HepG2 (cell line): ENCODE results near the gene SERTAD4. TPM values are rescaled to one million over a fixed set of nuclear protein-coding genes. Genes with fewer than 3 reads are reported as not detected.

Experiments used
- ATAC-seq: fragments of 200-7000 bp; cut with Tn5 transposase; 3 replicates; pipeline ENCODE4 v1.9.1; 2020; ENCODE audit warnings: mild to moderate bottlenecking, moderate library complexity
- BruUV-seq: library from RNA; stranded (reverse); fragments of 400-500 nt; replicated peaks from 2 replicates; lab custom pipeline; 2021; lab: Mats Ljungman, UMichigan
- CTCF ChIA-PET: fragments of 300-600 bp; formaldehyde crosslinking; extraction: SDS; loops from one replicate; lab custom pipeline; 2021; ENCODE audit warnings: low total read pairs, inconsistent platforms, low intra/inter-chr PET ratio; lab: Yijun Ruan, JAX
- POLR2A ChIA-PET: fragments of 350-600 bp; sonication (Branson Sonifier 250); formaldehyde crosslinking; loops from one replicate; lab custom pipeline; 2020; ENCODE audit warnings: antibody characterized with exemption, inconsistent platforms; lab: Yijun Ruan, JAX
- DNase-seq: peaks from one replicate; pipeline ENCODE4 v3.0.0-alpha.2; 2015; ENCODE audit warnings: low spot score
- FAIRE-seq: peaks from 3 replicates; lab custom pipeline; 2011; peaks lifted over from hg19 to GRCh38; lab: Jason Lieb, UNC
- H2AFZ ChIP-seq: one replicate; pipeline ENCODE4 v1.6.1; 2011; ENCODE audit warnings: low read length, inconsistent platforms
- H3K27ac ChIP-seq: fragments of 300-600 bp; 3 replicates; pipeline ENCODE4 v1.8.0; 2011; ENCODE audit warnings: mixed run types, mild to moderate bottlenecking, mixed read lengths, low read length, inconsistent platforms; ENCODE audit not compliant: insufficient read depth; ENCODE audit errors: extremely low read length
- H3K27me3 ChIP-seq, 2 experiments: fragments of 200-600 bp in 1 of 2; 2 replicates in 1 of 2; 3 replicates in 1 of 2; pipeline versions ENCODE4 v1.6.0 to v1.8.0; 2011; ENCODE audit warnings: low read length in 2 of 2, mild to moderate bottlenecking in 2 of 2, moderate library complexity in 2 of 2, inconsistent platforms in 1 of 2; ENCODE audit not compliant: insufficient read depth in 2 of 2, control insufficient read depth in 1 of 2
- H3K36me3 ChIP-seq, 2 experiments: fragments of 200-600 bp in 1 of 2; replicated peaks in 1 of 2; 2 replicates in 1 of 2; 3 replicates in 1 of 2; pipeline versions ENCODE4 v1.5.1 to v1.8.0; 2011; ENCODE audit warnings: low read length in 2 of 2, inconsistent platforms in 1 of 2; ENCODE audit not compliant: insufficient read depth in 2 of 2, control insufficient read depth in 1 of 2
- H3K4me1 ChIP-seq: 2 replicates; pipeline ENCODE4 v1.5.1; 2012; ENCODE audit warnings: low read length, inconsistent platforms; ENCODE audit not compliant: insufficient read depth
- H3K4me2 ChIP-seq: 2 replicates; pipeline ENCODE4 v1.6.0; 2011; ENCODE audit warnings: low read depth, low read length, inconsistent platforms
- H3K4me3 ChIP-seq, 3 experiments: fragments of 200-600 bp in 1 of 3; sonication (generic), shearing (Covaris generic) in 1 of 3; replicated peaks in 1 of 3; 2 replicates each; pipeline ENCODE4 v1.5.1; 2011 to 2016; ENCODE audit warnings: low read length in 3 of 3, inconsistent platforms in 2 of 3, low read depth in 2 of 3, mild to moderate bottlenecking in 2 of 3, control low read depth in 1 of 3, mixed read lengths in 1 of 3; ENCODE audit not compliant: insufficient read depth in 1 of 3
- H3K79me2 ChIP-seq: one replicate; pipeline ENCODE4 v1.6.1; 2011; ENCODE audit warnings: low read length, inconsistent platforms; ENCODE audit not compliant: insufficient read depth
- H3K9ac ChIP-seq: 2 replicates; pipeline ENCODE4 v1.6.0; 2011; ENCODE audit warnings: mild to moderate bottlenecking, low read depth, low read length, inconsistent platforms; ENCODE audit not compliant: insufficient read depth
- H3K9me3 ChIP-seq: 2 replicates; pipeline ENCODE4 v1.5.1; 2012; ENCODE audit warnings: mild to moderate bottlenecking, low read length
- H4K20me1 ChIP-seq: 2 replicates; pipeline ENCODE4 v1.6.0; 2011; ENCODE audit warnings: inconsistent platforms, mild to moderate bottlenecking, low read length, moderate library complexity; ENCODE audit not compliant: insufficient read depth
- ATF7 ChIP-seq, 2 experiments: fragments of 450-650 bp in 1 of 2; sonication (generic) in 1 of 2; formaldehyde crosslinking in 1 of 2; IDR thresholded peaks; 2 replicates each; pipeline versions ENCODE4 v1.4.0 to v1.6.1; 2016 to 2020; ENCODE audit warnings: antibody characterized with exemption in 1 of 2, mild to moderate bottlenecking in 1 of 2, missing genetic modification reagents in 1 of 2
- CCAR2 ChIP-seq: fragments of 200-400 bp; formaldehyde crosslinking; optimal IDR thresholded peaks from 2 replicates; pipeline ENCODE3; 2018; ENCODE audit warnings: low read depth, mild to moderate bottlenecking, low read length, moderate library complexity
- KAT8 ChIP-seq: IDR thresholded peaks from 2 replicates; pipeline ENCODE4 v1.6.1; 2016; ENCODE audit warnings: missing genetic modification reagents, missing compliant biosample characterization
- MEIS2 ChIP-seq: sonication (generic); formaldehyde crosslinking; IDR thresholded peaks from 2 replicates; pipeline ENCODE4 v1.9.0; 2021; ENCODE audit warnings: mild to moderate bottlenecking, missing genetic modification reagents
- MXD3 ChIP-seq: IDR thresholded peaks from 2 replicates; pipeline ENCODE4 v1.6.1; 2016; ENCODE audit warnings: mild to moderate bottlenecking, missing biosample characterization, missing genetic modification reagents
- PLSCR1 ChIP-seq: sonication (generic); formaldehyde crosslinking; IDR thresholded peaks from 2 replicates; pipeline ENCODE4 v1.5.0; 2020; ENCODE audit warnings: missing genetic modification reagents, mild to moderate bottlenecking, borderline replicate concordance
- ZBTB21 ChIP-seq: sonication (generic); formaldehyde crosslinking; IDR thresholded peaks from 2 replicates; pipeline ENCODE4 v1.4.0; 2020; ENCODE audit warnings: missing genetic modification reagents
- ZFP36L1 ChIP-seq: sonication (generic); formaldehyde crosslinking; IDR thresholded peaks from 2 replicates; pipeline ENCODE4 v1.8.0; 2022; ENCODE audit warnings: mild to moderate bottlenecking, missing genetic modification reagents, moderate library complexity
- ZFP90 ChIP-seq: sonication (generic); formaldehyde crosslinking; IDR thresholded peaks from 2 replicates; pipeline ENCODE4 v1.8.0; 2022; ENCODE audit warnings: missing genetic modification reagents, mild to moderate bottlenecking, inconsistent platforms, borderline replicate concordance
- ZNF143 ChIP-seq: sonication (generic); formaldehyde crosslinking; IDR thresholded peaks from 2 replicates; pipeline ENCODE4 v1.4.0; 2020; ENCODE audit warnings: missing genetic modification reagents
- ZNF251 ChIP-seq: sonication (generic); formaldehyde crosslinking; IDR thresholded peaks from 2 replicates; pipeline ENCODE4 v1.9.0; 2021; ENCODE audit warnings: mild to moderate bottlenecking, missing genetic modification reagents
- ZNF282 ChIP-seq: fragments of 450-650 bp; IDR thresholded peaks from 2 replicates; pipeline ENCODE4 v1.6.1; 2018; ENCODE audit not compliant: partially characterized antibody
- ZNF30 ChIP-seq: sonication (generic); formaldehyde crosslinking; IDR thresholded peaks from 2 replicates; pipeline ENCODE4 v1.5.0; 2020; ENCODE audit warnings: mild to moderate bottlenecking, missing genetic modification reagents
- ZNF441 ChIP-seq: sonication (generic); formaldehyde crosslinking; IDR thresholded peaks from 2 replicates; pipeline ENCODE4 v1.7.0; 2021; ENCODE audit warnings: missing genetic modification reagents, borderline replicate concordance
- ZNF652 ChIP-seq: IDR thresholded peaks from 2 replicates; pipeline ENCODE4 v1.6.1; 2016; ENCODE audit warnings: low read depth, borderline replicate concordance
- WGBS: methylation state at CpG from one replicate; pipeline ENCODE4 v1.1.6; 2017; ENCODE audit warnings: low lambda C conversion rate; 5-methylcytosine and 5-hydroxymethylcytosine counted together
- in situ Hi-C: cut with HindIII; loops from 2 replicates; pipeline ENCODE4 v1.10.0; 2017; ENCODE audit warnings: low pct_unique_long_range_greater_than_20kb; ENCODE audit not compliant: extremely low pct_ligation_motif_present
- intact Hi-C: fragments of 100-400 bp; cut with micrococcal nuclease; formaldehyde crosslinking; loops from one replicate; pipeline ENCODE4 v1.10.0; 2022; ENCODE audit not compliant: unreplicated experiment
- polyA plus RNA-seq, 8 experiments: library from polyadenylated mRNA; depleted of rRNA in 3 of 8; stranded (reverse) in 7 of 8; unstranded in 1 of 8; fragments of >200 nt; fragmentation: Illumina TruSeq in 4 of 8; extraction: Trizol in 4 of 8; gene quantifications; 2 replicates each; pipeline versions ENCODE4 v1.2.1 to v1.2.3, GENCODE V29; 2011 to 2016; ENCODE audit warnings: low read depth in 4 of 8, missing spikeins in 1 of 8, mixed read lengths in 1 of 8; ENCODE audit not compliant: insufficient read depth in 1 of 8
- total RNA-seq, 5 experiments: library from RNA; depleted of rRNA; stranded (reverse); fragments of >200 nt; fragmentation: Illumina TruSeq; extraction: Trizol; gene quantifications; 2 replicates each; pipeline ENCODE4 v1.2.3, GENCODE V29; 2016; ENCODE audit warnings: low read depth in 1 of 5
- TF ChIP-seq, protein P1 (sequence below): sonication (generic); formaldehyde crosslinking; conservative IDR thresholded peaks from 2 replicates; pipeline ENCODE4 v1.4.0; 2020; ENCODE audit warnings: missing genetic modification reagents
- TF ChIP-seq, protein P2 (sequence below): sonication (generic); formaldehyde crosslinking; IDR thresholded peaks from 2 replicates; pipeline ENCODE4 v1.5.1; 2020; ENCODE audit warnings: missing genetic modification reagents, mild to moderate bottlenecking, borderline replicate concordance

SERTAD4 gene
- total and polyA plus RNA-seq, 2 of the 13 experiments (the other 11 are each of a cell fraction or from before 2014, with no cell fraction given), result not detected

DNA sequence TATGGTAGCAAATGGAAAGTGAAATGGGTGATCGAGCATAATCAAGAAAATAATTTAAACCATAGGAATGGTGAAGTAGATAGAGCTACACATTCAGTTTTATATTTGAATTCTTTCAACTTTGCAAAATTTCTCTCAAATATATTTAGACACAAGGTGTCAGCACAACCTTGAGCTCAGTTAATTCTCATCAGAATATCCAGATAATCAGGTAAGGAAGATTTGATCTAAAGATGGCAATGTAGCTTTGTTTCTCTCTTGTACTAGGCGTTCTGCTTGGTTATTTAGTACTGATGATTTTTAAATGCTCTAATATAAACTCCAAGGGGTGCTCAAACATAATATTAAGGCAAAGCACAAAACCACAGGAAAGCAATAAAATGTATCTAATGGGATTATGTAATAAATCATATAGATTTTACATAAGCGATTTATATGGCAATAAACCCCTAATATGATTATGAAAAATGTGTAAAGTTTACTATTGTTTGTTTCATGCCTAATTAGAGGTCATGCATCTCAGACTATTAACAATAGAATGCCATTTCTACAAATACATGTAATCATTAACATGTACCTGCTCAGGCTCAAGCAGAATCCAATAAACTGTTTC is 32.4 kb upstream of the SERTAD4 start:
- Histone ChIP-seq H3K27ac (no peak overlapping the region), H3K79me2 (no peaks in the 10 kb centered on the region), H3K27me3 (no peaks in the 10 kb centered on the region), H3K4me1 (no peaks in the 10 kb centered on the region), H3K9ac (no peak overlapping the region), H3K4me3 (no peak overlapping the region), H4K20me1 (no peaks in the 10 kb centered on the region), H2AFZ (no peak overlapping the region), H3K36me3 (no peaks in the 10 kb centered on the region), H3K9me3 (peaks cover 13% of the 10 kb centered on the region), H3K4me2 (no peak overlapping the region)
- POLR2A ChIA-PET, result no interaction called here
- FAIRE-seq (no peak), DNase-seq (no peak), ATAC-seq (no peak)
- BruUV-seq, result no TSS peak
- intact Hi-C loops, result no loop called here
- CTCF ChIA-PET, result no interaction called here
- TF ChIP-seq MEIS2 (CRISPR knock-in tag), result no peak
- no peak for TF ChIP-seq KAT8
- no peak for TF ChIP-seq ATF7 (IDR thresholded peaks at IDR 0.05)
- TF ChIP-seq ATF7 (CRISPR knock-in tag; IDR thresholded peaks at IDR 0.05), result no peak
- no peak for TF ChIP-seq ZNF441 (CRISPR knock-in tag)
- no peak for TF ChIP-seq PLSCR1
- TF ChIP-seq ZNF282, result no peak
- TF ChIP-seq ZNF251, result no peak
- TF ChIP-seq ZFP90 (CRISPR knock-in tag), result no peak
- no peak for TF ChIP-seq ZNF143
- TF ChIP-seq MXD3 (CRISPR knock-in tag), result no peak
- TF ChIP-seq, protein P1, sequence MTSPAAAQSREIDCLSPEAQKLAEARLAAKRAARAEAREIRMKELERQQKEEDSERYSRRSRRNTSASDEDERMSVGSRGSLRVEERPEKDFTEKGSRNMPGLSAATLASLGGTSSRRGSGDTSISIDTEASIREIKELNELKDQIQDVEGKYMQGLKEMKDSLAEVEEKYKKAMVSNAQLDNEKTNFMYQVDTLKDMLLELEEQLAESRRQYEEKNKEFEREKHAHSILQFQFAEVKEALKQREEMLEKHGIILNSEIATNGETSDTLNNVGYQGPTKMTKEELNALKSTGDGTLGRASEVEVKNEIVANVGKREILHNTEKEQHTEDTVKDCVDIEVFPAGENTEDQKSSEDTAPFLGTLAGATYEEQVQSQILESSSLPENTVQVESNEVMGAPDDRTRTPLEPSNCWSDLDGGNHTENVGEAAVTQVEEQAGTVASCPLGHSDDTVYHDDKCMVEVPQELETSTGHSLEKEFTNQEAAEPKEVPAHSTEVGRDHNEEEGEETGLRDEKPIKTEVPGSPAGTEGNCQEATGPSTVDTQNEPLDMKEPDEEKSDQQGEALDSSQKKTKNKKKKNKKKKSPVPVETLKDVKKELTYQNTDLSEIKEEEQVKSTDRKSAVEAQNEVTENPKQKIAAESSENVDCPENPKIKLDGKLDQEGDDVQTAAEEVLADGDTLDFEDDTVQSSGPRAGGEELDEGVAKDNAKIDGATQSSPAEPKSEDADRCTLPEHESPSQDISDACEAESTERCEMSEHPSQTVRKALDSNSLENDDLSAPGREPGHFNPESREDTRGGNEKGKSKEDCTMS (CRISPR knock-in tag), result no peak
- TF ChIP-seq ZBTB21 (CRISPR knock-in tag), result no peak
- TF ChIP-seq CCAR2, result no peak
- TF ChIP-seq ZNF652 (CRISPR knock-in tag), result no peak
- TF ChIP-seq ZFP36L1 (CRISPR knock-in tag), result no peak
- TF ChIP-seq ZNF30 (CRISPR knock-in tag), result no peak
- TF ChIP-seq, protein P2, sequence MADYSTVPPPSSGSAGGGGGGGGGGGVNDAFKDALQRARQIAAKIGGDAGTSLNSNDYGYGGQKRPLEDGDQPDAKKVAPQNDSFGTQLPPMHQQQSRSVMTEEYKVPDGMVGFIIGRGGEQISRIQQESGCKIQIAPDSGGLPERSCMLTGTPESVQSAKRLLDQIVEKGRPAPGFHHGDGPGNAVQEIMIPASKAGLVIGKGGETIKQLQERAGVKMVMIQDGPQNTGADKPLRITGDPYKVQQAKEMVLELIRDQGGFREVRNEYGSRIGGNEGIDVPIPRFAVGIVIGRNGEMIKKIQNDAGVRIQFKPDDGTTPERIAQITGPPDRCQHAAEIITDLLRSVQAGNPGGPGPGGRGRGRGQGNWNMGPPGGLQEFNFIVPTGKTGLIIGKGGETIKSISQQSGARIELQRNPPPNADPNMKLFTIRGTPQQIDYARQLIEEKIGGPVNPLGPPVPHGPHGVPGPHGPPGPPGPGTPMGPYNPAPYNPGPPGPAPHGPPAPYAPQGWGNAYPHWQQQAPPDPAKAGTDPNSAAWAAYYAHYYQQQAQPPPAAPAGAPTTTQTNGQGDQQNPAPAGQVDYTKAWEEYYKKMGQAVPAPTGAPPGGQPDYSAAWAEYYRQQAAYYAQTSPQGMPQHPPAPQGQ (CRISPR knock-in tag), result no peak
- in situ Hi-C loops, result no loop called here
- WGBS, result 1% methylated on average over 3 of the region's 3 CpGs
